Gastroesophageal sphincter (tissue), 4 donors: ENCODE measurements around the gene ZP1. TPM values are rescaled to one million over a fixed set of nuclear protein-coding genes. Genes with fewer than 3 reads are reported as not detected.

Experiments
- ATAC-seq: fragments of 150-250 bp; one replicate; pipeline ENCODE4 v1.9.1; 2016; ENCODE audit warnings: mild to moderate bottlenecking, moderate library complexity
- H3K27ac ChIP-seq, 4 donors: fragments of 200-600 bp; sonication (generic) in 3 of 4; 1 replicate in 3 of 4; 2 replicates in 1 of 4; pipeline ENCODE4 v1.5.1; 2016 to 2019
- H3K27me3 ChIP-seq: fragments of 200-600 bp; sonication (generic); one replicate; pipeline ENCODE4 v1.5.1; 2019
- H3K36me3 ChIP-seq, 2 donors: fragments of 200-600 bp; sonication (generic); one replicate each; pipeline ENCODE4 v1.5.1; 2019; ENCODE audit warnings: control low read depth in 1 of 2
- H3K4me1 ChIP-seq, 3 donors: fragments of 200-600 bp; sonication (generic); 1 replicate in 2 of 3; 2 replicates in 1 of 3; pipeline ENCODE4 v1.5.1; 2016 to 2019; ENCODE audit warnings: control low read depth in 2 of 3
- H3K4me3 ChIP-seq, 2 donors: fragments of 200-600 bp; sonication (generic); one replicate each; pipeline ENCODE4 v1.5.1; 2019; ENCODE audit warnings: mild to moderate bottlenecking in 1 of 2, moderate library complexity in 1 of 2
- H3K9me3 ChIP-seq, 3 donors: fragments of 200-600 bp; sonication (generic); one replicate each; pipeline ENCODE4 v1.5.1; 2017 to 2019; ENCODE audit warnings: control low read depth in 2 of 3
- CTCF ChIP-seq, 4 experiments: fragments of 200-600 bp in 2 of 4; fragments of 450-650 bp in 2 of 4; sonication (generic) in 1 of 4; IDR thresholded peaks; one replicate each; pipeline ENCODE4 v1.5.1; 2017 to 2019; ENCODE audit warnings: antibody characterized with exemption in 4 of 4, mild to moderate bottlenecking in 2 of 4, moderate library complexity in 2 of 4
- EP300 ChIP-seq: sonication (generic); formaldehyde crosslinking; IDR thresholded peaks from one replicate; pipeline ENCODE4 v1.6.1; 2017; ENCODE audit warnings: antibody characterized with exemption, mild to moderate bottlenecking
- POLR2A ChIP-seq, 2 donors: fragments of 450-650 bp; IDR thresholded peaks; one replicate each; pipeline ENCODE4 v1.6.1; 2017; ENCODE audit warnings: antibody characterized with exemption in 2 of 2, mild to moderate bottlenecking in 2 of 2, moderate library complexity in 1 of 2
- POLR2AphosphoS5 ChIP-seq: sonication (generic); formaldehyde crosslinking; IDR thresholded peaks from one replicate; pipeline ENCODE4 v1.6.1; 2017; ENCODE audit warnings: antibody characterized with exemption
- WGBS, 2 donors: methylation state at CpG; one replicate each; pipeline ENCODE4 v1.1.5; 2018; ENCODE audit warnings: low coverage in 1 of 2; 5-methylcytosine and 5-hydroxymethylcytosine counted together
- total RNA-seq, 4 donors: library from RNA; depleted of rRNA; stranded (reverse); fragments of >200 nt; gene quantifications; one replicate each; pipeline ENCODE4 v1.1.0, GENCODE V29; 2016

ZP1 gene
- total RNA-seq, 4 donors from 2014 or later: not detected

DNA sequence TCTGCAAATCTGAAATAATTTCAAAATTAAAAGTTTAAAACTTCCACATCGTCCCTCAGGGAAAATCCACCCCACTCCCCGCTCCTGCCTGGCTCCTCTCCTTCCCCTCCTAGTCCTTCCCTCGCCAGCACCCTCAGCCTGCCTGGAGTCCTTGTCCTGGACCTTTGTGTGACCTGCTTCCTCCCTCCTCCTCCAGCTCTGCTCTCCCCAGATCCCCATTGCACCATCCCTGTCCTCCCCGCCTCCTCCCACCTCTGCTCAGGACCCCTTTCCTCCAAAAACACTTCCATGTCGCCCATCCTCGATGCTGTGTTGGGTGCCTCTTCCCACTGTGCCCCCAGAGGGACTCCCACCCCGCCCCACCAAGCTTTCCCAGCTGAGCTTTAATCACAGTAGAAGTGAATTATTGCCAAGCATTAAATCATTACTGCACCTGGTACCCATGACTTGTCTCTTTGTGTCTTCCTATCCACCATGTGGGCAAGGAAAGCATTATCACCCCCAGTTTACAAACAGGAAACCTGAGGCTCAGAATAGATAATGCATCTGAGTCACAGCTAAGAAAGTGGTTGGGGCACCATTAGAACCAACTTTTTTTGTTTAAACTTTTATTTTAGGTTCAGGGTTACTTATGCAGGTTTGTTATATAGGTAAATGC lies 2.4 kb upstream of the ZP1 start:
- peaks cover 0 to 5% (median 0%) of the 10 kb centered on the region in 3 donors for H3K4me1 ChIP-seq
- 76 to 78% methylated on average over 4 to 6 of the region's 7 CpGs for WGBS, 2 donors
- no peak for ATAC-seq

DNA sequence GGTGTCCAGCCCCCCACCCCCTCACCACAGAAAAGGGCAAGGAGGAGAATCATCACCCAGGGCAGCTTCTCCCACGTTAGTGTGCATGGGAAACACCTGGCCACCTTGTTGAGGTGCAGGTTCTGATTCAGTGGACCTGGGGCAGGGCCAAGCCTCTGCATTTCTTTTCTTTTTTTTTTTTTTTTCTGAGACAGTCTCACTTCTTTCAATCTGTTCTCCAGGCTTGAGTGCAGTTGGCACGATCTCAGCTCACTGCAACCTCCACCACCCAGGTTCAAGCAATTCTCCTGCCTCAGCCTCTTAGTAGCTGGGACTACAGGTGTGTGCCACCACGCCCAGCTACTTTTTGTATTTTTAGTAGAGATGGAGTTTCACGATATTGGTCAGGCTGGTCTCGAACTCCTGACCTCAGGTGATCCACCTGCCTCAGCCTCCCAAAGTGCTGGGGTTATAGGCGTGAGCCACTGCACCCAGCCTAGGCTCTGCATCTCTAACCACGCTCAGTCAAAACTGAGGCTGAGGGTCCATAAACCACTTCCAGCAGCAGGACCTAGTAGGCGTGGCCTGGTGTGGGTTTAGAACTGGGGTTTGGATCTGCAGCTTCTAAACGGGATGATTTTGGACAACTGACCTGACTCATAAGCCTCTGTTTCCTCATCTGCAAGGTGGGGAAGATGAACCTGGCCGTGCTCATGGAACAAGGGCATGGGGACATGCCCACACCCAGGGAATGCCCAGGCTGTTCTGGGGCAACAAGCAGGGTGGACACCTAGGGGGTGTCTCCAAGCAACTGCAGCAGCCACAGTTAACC lies 734 bp downstream of the ZP1 start:
- H3K36me3 ChIP-seq: no peaks in the 10 kb centered on the region
- 72 to 92% methylated on average over 2 to 5 of the region's 10 CpGs for WGBS, 2 donors
- no peak overlapping the region for H3K27ac ChIP-seq
- H3K27me3 ChIP-seq: no peaks in the 10 kb centered on the region
- no peak overlapping the region for H3K4me3 ChIP-seq
- no peaks in the 10 kb centered on the region for H3K9me3 ChIP-seq
- peaks cover 0 to 36% (median 6%) of the 10 kb centered on the region in 3 donors for H3K4me1 ChIP-seq
- TF ChIP-seq POLR2AphosphoS5 (no peak), CTCF (IDR thresholded peaks at IDR 0.05) (no peak), POLR2A (IDR thresholded peaks at IDR 0.05) (no peak), EP300 (no peak)
- ATAC-seq: no peak

More for the DNA sequence above, 2.4 kb upstream of the ZP1 start:
- Histone ChIP-seq H3K9me3 (no peaks in the 10 kb centered on the region), H3K27me3 (peaks cover 4% of the 10 kb centered on the region), H3K4me3 (no peak overlapping the region), H3K27ac (no peak overlapping the region), H3K36me3 (no peaks in the 10 kb centered on the region)
- TF ChIP-seq EP300 (no peak), POLR2A (IDR thresholded peaks at IDR 0.05) (no peak), POLR2AphosphoS5 (no peak), CTCF (IDR thresholded peaks at IDR 0.05) (no peak)

- Histone ChIP-seq H3K27me3 (no peaks in the 10 kb centered on the region), H3K4me3 (no peak overlapping the region), H3K9me3 (no peaks in the 10 kb centered on the region), H3K4me1 (peaks cover 0 to 44% (median 6%) of the 10 kb centered on the region in 3 donors), H3K36me3 (no peaks in the 10 kb centered on the region), H3K27ac (no peak overlapping the region)
- 71 to 80% methylated on average over 2 to 6 of the region's 10 CpGs for WGBS, 2 donors
- TF ChIP-seq EP300 (no peak), POLR2AphosphoS5 (no peak), CTCF (IDR thresholded peaks at IDR 0.05) (no peak)
- ATAC-seq: no peak
Measured at GRCh38 chr11:60868682-60869450, 1.5 kb downstream of the ZP1 start.

- H3K36me3 ChIP-seq: no peaks in the 10 kb centered on the region
- H3K4me1 ChIP-seq: peaks cover 0 to 47% (median 6%) of the 10 kb centered on the region in 3 donors
- no peaks in the 10 kb centered on the region for H3K9me3 ChIP-seq
- no peak for ATAC-seq
- WGBS, 2 donors: 87% methylated on average over 4 of the region's 7 CpGs; no CpG with 5 or more reads in 1 of the 2 donors
- no peak overlapping the region for H3K27ac ChIP-seq
- H3K27me3 ChIP-seq: no peaks in the 10 kb centered on the region
- TF ChIP-seq EP300 (no peak), POLR2AphosphoS5 (no peak), POLR2A (IDR thresholded peaks at IDR 0.05) (no peak), CTCF (IDR thresholded peaks at IDR 0.05) (no peak)
- H3K4me3 ChIP-seq: no peak overlapping the region
Measured at GRCh38 chr11:60869451-60869825, 2.1 kb downstream of the ZP1 start.
